COR-L47 (cell line): ENCODE measurements around the gene THSD7A.
A peak's percentile ranks its signal among the peaks of the same experiment; 100 is the strongest.

Experiments
- DNase-seq: peaks from one replicate; lab custom pipeline; 2025; lab: John Stamatoyannopoulos, UW

The THSD7A gene

GRCh38 chr7:11810043-11810625 lies 21.9 kb downstream of the THSD7A start:
- DNase-seq, result no peak

GRCh38 chr7:11807000-11807399 lies 25.0 kb downstream of the THSD7A start:
- DNase-seq, result no peak

GRCh38 chr7:11804621-11805020 lies 27.4 kb downstream of the THSD7A start:
- no peak for DNase-seq

GRCh38 chr7:11795231-11795630 lies 36.8 kb downstream of the THSD7A start:
- no peak for DNase-seq

- no peak for DNase-seq
Measured at GRCh38 chr7:11792166-11792565, 39.8 kb downstream of the THSD7A start.

GRCh38 chr7:11788568-11788967 lies 43.4 kb downstream of the THSD7A start:
- DNase-seq, result no peak

DNA sequence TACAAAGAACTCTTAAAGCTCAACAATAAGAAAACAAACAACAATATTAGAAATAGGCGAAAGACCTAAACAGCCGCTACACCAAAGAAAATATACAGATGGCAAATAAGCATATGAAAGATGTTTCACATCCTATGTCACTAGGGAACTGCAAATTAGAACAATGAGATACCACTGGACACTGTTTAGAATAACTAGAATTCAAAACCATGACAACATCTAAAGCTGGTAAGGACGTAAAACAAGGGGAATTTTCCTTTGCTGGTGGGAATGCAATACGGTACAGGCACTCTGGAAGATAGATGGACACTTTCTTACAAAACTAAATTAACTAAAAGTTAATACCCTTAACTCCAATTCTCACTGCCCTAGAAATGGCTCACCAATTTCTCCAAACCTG lies 44.5 kb downstream of the THSD7A start:
- no peak for DNase-seq

DNA sequence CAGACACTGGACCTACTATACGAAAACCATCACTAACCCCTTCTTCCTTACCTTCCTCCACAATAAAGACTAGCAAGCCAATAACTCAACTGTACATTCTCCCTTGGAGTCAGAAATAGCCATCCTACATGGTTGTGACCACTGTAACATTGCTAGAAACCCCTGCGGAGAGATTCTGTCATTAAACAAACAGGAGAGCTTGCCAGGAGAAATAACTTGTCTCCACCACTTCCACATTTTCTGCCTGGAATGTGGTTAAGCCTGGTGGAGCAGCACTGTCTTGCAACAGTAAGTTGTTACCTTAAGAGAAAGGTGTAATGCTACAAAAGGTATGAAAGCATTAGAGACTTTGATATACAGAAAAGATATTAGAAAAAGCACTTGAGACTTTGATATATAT lies 45.8 kb downstream of the THSD7A start:
- DNase-seq, result peak; percentile 41

- DNase-seq, result no peak
Measured at GRCh38 chr7:11784769-11785536, 47.0 kb downstream of the THSD7A start.

- DNase-seq, result no peak
Measured at GRCh38 chr7:11779864-11780674, 51.9 kb downstream of the THSD7A start.

- DNase-seq, result no peak
Measured at GRCh38 chr7:11776039-11776438, 56.0 kb downstream of the THSD7A start.

DNA sequence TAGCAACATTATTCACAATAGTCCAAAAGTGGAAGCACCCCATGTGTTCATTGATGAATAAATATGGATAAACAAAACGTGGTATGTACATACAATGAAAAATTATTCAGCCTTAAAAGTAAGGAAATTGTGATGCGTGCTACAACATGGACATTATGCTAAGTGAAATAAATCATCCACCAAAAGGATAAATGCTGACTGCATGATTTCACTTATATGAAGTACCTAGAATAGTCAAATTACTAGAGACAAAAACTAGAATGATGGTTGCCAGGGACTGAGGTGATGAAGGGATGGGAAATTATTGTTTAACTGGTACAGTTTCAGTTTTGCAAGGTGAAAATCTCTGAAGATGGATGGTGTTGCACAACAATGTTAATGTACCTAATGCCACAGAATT lies 56.6 kb downstream of the THSD7A start:
- no peak for DNase-seq

GRCh38 chr7:11768263-11768662 lies 63.7 kb downstream of the THSD7A start:
- no peak for DNase-seq

GRCh38 chr7:11767148-11767547 lies 64.8 kb downstream of the THSD7A start:
- no peak for DNase-seq

- peak; percentile 87 for DNase-seq
Measured at GRCh38 chr7:11760372-11760771, 71.6 kb downstream of the THSD7A start.

DNA sequence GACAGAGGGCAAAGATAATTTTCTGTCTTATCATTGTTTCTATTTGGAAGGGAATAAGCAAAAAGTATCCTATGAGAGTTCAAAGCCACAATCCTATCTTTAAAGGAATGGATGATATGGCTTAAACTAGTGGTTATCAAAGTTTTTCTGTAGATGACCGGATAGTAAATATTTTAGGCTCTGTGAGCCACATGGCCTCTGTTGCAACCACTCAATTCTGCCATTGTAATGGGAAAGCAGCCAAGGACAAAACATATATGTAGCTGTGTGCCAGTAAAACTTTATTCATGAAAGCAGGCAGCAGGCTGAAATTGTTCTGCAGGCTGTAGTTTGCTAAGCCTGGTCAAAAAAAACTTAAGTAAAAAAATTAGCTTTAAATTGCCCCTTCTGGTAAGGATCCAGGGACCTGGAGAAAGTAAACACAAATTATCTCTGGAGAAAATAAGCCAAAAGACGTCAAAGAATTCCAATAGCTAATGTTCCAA lies 73.3 kb downstream of the THSD7A start:
- no peak for DNase-seq

DNA sequence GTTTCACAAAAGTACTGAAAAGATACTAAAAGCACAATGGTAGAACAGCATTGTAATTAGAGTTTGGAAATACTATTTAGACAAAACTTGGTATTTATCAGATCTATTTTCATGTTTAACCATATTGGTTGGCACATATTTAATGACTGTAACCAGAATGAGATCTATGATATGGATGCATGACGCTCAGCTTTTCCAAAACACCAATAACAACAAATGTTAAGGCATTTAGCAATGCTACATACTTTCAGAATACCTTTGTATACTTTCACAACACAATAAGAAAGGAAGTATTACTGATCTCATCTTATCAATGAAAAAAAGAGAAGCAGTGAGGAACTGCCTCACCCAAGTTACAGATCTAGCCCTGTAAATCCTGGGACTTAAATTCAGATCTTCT lies 74.8 kb downstream of the THSD7A start:
- DNase-seq, result no peak

DNA sequence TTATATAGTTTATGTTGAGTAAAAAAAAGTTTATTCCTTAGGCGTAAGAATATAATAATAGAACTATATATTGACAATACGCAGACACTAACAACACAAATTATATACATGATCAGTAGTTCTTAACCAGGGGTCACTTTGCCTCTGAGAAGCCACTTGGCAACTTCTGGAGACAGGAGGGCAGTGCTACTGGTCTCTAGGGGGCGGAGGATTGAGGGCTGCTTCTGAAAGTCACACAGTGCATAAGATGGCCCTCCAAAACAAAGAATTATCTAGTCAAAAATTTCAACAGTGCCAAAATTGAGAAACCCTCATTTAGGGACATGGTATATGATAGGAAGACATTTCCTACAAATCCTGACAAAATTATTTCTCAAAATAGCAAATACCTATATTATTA lies 77.1 kb downstream of the THSD7A start:
- DNase-seq, result no peak

DNA sequence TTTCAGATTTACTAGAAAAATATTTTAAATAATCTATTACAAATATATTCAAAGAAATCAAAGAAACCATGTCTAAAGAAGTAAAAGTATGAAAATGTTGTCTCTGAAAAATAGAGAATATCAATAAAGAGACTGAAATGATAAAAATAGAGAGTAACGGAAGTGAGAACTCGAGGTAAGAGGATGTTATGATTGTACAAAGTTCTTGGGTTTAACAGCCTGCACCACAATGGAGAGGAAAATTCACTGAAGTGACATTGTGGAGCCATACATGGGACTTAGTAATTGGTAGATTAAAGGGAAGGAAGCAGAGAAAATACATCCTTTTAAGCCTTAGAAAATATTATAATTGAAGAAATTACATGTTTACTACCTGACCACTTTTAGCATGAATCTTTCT lies 77.9 kb downstream of the THSD7A start:
- no peak for DNase-seq

DNA sequence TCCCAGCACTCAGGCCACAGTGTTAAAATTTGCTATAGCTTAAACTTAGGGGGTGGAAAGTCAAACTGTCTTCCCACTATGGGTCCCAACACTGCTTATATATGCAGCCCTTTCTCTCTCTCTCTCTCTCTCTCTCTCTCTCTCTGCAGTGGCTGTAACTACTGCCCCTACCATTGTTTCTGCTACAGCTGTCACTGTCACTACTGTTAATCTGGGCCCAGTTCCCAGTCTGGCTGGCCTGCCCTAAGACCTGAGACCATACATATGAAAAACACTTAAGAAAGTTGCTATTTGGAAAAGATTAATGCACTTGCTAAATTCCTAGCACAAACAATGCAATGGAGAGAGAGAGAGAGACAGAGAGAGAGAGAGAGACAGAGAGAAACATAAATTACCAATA lies 78.6 kb downstream of the THSD7A start:
- DNase-seq, result no peak

DNA sequence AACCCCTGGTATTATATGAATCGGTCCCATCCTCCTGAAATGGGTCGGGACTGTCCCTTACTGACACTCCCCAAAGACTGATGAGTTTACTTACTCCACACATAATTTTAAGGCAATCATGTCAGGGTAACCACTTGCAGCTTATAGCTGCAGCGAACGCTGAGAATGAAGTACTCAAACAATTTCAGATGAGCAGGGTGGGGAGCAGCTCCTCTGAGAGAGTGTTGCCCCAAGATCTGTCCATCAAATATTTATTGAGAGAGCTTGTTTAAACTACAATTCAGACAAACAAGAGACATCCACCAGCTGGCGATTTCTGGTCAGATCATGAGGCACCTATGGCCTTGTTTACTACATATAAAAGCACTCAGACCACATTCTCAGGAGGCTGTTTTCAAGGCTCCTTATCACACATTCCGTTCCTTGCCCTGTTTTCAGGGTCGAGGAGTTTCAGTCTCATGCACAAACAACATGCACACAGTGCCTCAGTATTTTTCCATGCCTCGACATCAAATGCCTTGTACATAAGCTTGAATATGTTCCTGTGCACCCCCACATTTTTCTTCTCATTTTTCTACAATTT lies 80.1 kb downstream of the THSD7A start:
- DNase-seq, result no peak

GRCh38 chr7:11751315-11751714 lies 80.7 kb downstream of the THSD7A start:
- DNase-seq, result no peak

DNA sequence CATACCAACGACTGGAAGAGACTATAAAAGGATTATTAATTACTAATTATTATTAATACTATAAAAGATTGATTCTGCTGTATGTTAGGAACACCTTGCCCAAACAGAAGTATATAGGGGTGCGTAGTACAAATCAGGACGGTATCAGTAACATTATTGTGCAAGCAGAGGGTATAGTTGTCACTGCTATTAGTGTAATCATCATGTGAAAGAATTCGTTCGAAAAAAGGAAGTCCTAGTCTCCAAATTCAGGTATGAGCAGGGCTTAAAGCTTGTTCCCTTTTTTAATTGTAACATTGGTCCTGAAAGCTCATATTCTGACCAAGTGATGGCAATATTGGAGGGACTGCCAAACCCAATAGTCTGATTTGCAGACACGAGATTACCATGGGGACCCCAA lies 81.8 kb downstream of the THSD7A start:
- no peak for DNase-seq
